Neural cell (in vitro differentiated cells): ENCODE results near the gene ARL8A.

ENCODE experiments used
- CTCF ChIP-seq: fragments of 450-650 bp; IDR thresholded peaks from 2 replicates; pipeline ENCODE4 v1.5.1; 2014; ENCODE audit warnings: antibody characterized with exemption, mild to moderate bottlenecking, moderate library complexity; ENCODE audit not compliant: poor library complexity, severe bottlenecking
- EP300 ChIP-seq: fragments of 450-650 bp; conservative IDR thresholded peaks from 2 replicates; pipeline ENCODE4 v1.6.1; 2014; ENCODE audit warnings: antibody characterized with exemption, mild to moderate bottlenecking, moderate library complexity; ENCODE audit not compliant: poor library complexity, severe bottlenecking
- EZH2 ChIP-seq: fragments of 200-600, 300-800 bp; shearing (Covaris generic), sonication (generic); IDR thresholded peaks from 2 replicates; pipeline ENCODE4 v1.6.1; 2014; ENCODE audit warnings: antibody characterized with exemption, low read length, borderline replicate concordance, mild to moderate bottlenecking; ENCODE audit not compliant: insufficient read depth, poor library complexity, severe bottlenecking
- MXI1 ChIP-seq: fragments of 450-650 bp; conservative IDR thresholded peaks from 2 replicates; pipeline ENCODE4 v1.6.1; 2014; ENCODE audit warnings: antibody characterized with exemption, mild to moderate bottlenecking; ENCODE audit not compliant: poor library complexity, severe bottlenecking
- POLR2AphosphoS5 ChIP-seq: IDR thresholded peaks from 2 replicates; pipeline ENCODE4 v1.6.1; 2012
- RAD21 ChIP-seq: fragments of 450-650 bp; conservative IDR thresholded peaks from 2 replicates; pipeline ENCODE4 v1.6.1; 2014; ENCODE audit warnings: antibody characterized with exemption, mild to moderate bottlenecking, moderate library complexity
- REST ChIP-seq: IDR thresholded peaks from 2 replicates; pipeline ENCODE4 v1.6.1; 2012; ENCODE audit warnings: borderline replicate concordance
- SMC3 ChIP-seq: fragments of 450-650 bp; conservative IDR thresholded peaks from 2 replicates; pipeline ENCODE4 v1.6.1; 2014; ENCODE audit warnings: antibody characterized with exemption, mild to moderate bottlenecking, moderate library complexity; ENCODE audit not compliant: poor library complexity
- TAF1 ChIP-seq: IDR thresholded peaks from 2 replicates; pipeline ENCODE4 v1.6.1; 2012; ENCODE audit warnings: low read depth

DNA sequence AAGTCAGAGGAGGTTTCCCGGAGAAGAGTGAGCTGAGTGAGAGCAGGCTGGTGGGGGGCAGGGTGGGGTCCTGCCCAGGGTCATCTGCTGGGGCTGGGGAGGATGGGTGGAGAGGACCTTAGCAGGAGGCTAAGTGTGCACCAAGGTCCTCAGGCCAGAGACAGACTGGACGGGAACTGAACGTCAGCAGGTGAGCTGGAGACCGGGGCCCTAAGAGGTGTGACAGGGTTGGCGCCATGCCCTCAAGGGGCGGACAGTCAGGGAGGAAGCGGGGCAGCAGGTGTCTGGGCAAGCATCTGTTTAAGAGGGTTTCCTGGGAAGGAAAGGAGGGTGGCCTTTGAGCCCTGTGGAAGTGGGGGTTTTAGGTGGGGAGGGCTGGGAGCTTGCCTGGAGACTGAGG is 29.5 kb upstream of the ARL8A start:
- TF ChIP-seq EP300 (no peak), REST (no peak), CTCF (no peak), MXI1 (no peak), TAF1 (no peak), SMC3 (no peak), EZH2 (no peak), POLR2AphosphoS5 (no peak), RAD21 (no peak)
